B cell (primary cell): Measurements from ENCODE around the gene XPO6.

Experiments used
- CTCF ChIP-seq: fragments of 200-600 bp; IDR thresholded peaks from one replicate; pipeline ENCODE4 v1.8.0; 2022; ENCODE audit warnings: antibody characterized with exemption, mild to moderate bottlenecking
- EZH2 ChIP-seq: IDR thresholded peaks from 2 replicates; pipeline ENCODE4 v1.6.1; 2012; ENCODE audit warnings: borderline replicate concordance, low read depth, mild to moderate bottlenecking, moderate library complexity, low read length; ENCODE audit not compliant: insufficient read depth, poor library complexity, severe bottlenecking

DNA sequence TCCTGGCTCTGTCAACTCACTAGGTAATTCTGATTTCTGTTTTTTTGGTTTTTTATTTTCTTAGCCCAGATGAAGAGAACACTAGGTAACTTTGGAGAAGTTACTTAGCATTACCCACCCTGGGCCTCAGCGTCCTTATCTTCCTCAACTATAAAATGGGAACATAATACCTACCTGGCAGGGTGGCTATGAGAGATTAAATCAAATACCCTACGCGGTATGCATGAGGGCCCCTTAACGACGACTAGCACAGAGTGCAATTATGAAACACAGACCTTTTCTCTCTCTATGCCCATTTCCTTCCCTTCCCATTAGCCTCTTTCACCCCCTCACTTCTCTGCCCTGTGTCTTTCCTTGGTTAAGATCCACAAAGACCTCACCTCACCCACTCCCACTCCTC lies 11.1 kb downstream of the XPO6 start:
- TF ChIP-seq CTCF (no peak), EZH2 (no peak)
